ENCODE data around the gene PCGF6. TPM values are rescaled to one million over a fixed set of nuclear protein-coding genes. Genes with fewer than 3 reads are reported as not detected.

PCGF6 gene
- total RNA-seq, result 11.1 and 12.9 TPM in 2 replicates

- no peak for FAIRE-seq
- TF ChIP-seq, protein P1, sequence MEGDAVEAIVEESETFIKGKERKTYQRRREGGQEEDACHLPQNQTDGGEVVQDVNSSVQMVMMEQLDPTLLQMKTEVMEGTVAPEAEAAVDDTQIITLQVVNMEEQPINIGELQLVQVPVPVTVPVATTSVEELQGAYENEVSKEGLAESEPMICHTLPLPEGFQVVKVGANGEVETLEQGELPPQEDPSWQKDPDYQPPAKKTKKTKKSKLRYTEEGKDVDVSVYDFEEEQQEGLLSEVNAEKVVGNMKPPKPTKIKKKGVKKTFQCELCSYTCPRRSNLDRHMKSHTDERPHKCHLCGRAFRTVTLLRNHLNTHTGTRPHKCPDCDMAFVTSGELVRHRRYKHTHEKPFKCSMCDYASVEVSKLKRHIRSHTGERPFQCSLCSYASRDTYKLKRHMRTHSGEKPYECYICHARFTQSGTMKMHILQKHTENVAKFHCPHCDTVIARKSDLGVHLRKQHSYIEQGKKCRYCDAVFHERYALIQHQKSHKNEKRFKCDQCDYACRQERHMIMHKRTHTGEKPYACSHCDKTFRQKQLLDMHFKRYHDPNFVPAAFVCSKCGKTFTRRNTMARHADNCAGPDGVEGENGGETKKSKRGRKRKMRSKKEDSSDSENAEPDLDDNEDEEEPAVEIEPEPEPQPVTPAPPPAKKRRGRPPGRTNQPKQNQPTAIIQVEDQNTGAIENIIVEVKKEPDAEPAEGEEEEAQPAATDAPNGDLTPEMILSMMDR (IDR thresholded peaks at IDR 0.05; ENCODE audit: insufficient read depth, low read length, severe bottlenecking), result peak; percentile 3
- DNase-seq (ENCODE audit: low read depth), result peak; percentile 42
- Histone ChIP-seq H3K4me3 (ENCODE audit: low read depth, low read length) (peak within 1 kb of the TSS; percentile 80), H3K27me3 (ENCODE audit: control insufficient read depth, insufficient read depth, low read length) (no peaks in the 10 kb centered on the region), H3K36me3 (ENCODE audit: control insufficient read depth, insufficient read depth, low read length) (no peaks in the 10 kb centered on the region)
Observed at GRCh38 chr10:103350517-103351260, at the start of gene PCGF6. Gene PCGF6, minus strand, starts transcription at chr10:103351140. Its CDS starts 74 bp downstream, at chr10:103351066.

DNA sequence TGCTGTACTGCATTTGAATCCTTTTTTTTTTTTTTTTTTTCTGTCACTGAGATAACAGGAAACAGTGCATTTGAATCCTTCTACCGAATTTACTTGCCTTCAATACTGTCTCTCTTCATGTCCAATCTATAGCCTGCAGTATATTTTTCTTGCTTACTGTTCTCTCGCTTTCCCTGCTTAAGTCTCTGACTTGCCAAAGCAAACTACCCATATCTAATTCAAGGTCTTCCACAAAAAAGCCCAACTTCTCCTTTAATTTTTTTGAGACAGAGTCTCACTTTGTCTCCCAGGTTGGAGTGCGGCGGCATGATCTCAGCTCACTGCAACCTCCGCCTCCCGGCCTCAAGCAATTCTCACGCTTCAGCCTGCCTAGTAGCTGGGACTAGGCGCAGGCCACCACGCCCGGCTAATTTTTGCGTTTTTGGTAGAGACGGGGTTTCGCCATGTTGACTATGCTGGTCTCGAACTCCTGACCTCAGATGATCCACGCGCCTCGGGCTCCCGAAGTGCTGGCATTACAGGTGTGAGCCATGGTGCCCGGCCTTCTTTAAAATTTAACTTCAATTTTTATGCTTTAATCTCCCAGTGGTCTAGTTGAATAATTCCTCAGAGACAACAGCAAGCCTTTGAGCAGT, 46.4 kb upstream of the PCGF6 start:
- no peaks in the 10 kb centered on the region for H3K27me3 ChIP-seq (ENCODE audit: control insufficient read depth, insufficient read depth, low read length)
- peaks cover 18% of the 10 kb centered on the region for H3K36me3 ChIP-seq (ENCODE audit: control insufficient read depth, insufficient read depth, low read length)
- TF ChIP-seq, protein P1 (IDR thresholded peaks at IDR 0.05; ENCODE audit: insufficient read depth, low read length, severe bottlenecking), result no peak
- H3K4me3 ChIP-seq (ENCODE audit: low read depth, low read length), result peak overlapping the region; percentile 77
- peak; percentile 10 for DNase-seq (ENCODE audit: low read depth)
- FAIRE-seq, result no peak

DNA sequence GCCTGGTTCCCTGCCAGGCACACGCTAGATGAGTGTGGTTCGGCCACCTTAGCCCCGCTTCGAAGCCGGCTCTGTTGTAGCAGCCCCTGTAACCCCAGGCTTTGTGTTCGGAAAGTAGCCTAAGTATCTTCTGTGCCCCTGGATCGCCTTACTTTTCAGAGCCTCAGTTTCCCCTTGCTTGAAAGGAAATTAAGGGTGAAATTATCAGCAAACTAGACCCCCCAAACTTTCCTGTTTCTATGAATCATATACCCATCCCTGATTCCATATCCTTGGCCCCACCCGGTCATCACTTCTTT, 45.8 kb upstream of the PCGF6 start:
- H3K36me3 ChIP-seq (ENCODE audit: control insufficient read depth, insufficient read depth, low read length), result peaks cover 16% of the 10 kb centered on the region
- FAIRE-seq (no peak), DNase-seq (ENCODE audit: low read depth) (no peak)
- TF ChIP-seq, protein P1 (IDR thresholded peaks at IDR 0.05; ENCODE audit: insufficient read depth, low read length, severe bottlenecking), result no peak
- no peaks in the 10 kb centered on the region for H3K27me3 ChIP-seq (ENCODE audit: control insufficient read depth, insufficient read depth, low read length)
- peak overlapping the region; percentile 77 for H3K4me3 ChIP-seq (ENCODE audit: low read depth, low read length)

- no peak for FAIRE-seq
Observed at GRCh38 chr10:103396067-103396788, 45.3 kb upstream of the PCGF6 start, which contains the start of the genes ATP5MK and PDCD11. Gene ATP5MK, minus strand, starts transcription at chr10:103396475. Its CDS starts 4,018 bp downstream, at chr10:103392457. Gene PDCD11, plus strand, starts transcription at chr10:103396626. Its CDS starts 1,801 bp downstream, at chr10:103398427.

DNA sequence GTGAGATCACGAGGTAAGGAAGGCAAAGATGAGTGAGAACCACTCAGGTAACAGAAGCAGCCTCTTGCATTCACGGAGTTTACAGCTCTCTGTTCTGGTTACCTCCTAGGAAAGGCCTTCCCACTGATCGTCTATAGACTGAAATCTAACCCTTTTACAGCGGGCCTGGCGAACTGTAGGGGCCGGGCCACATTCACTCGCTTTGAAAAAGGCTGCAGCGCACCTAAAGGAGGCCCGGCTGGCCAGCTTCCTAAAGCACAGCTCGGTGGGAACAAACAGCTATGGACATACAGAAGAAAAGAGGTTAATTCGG, 44.8 kb upstream of the PCGF6 start:
- Histone ChIP-seq H3K4me3 (ENCODE audit: low read depth, low read length) (peak overlapping the region; percentile 77), H3K36me3 (ENCODE audit: control insufficient read depth, insufficient read depth, low read length) (peaks cover 15% of the 10 kb centered on the region), H3K27me3 (ENCODE audit: control insufficient read depth, insufficient read depth, low read length) (no peaks in the 10 kb centered on the region)
- peak; percentile 3 for DNase-seq (ENCODE audit: low read depth)
- TF ChIP-seq, protein P1 (IDR thresholded peaks at IDR 0.05; ENCODE audit: insufficient read depth, low read length, severe bottlenecking), result no peak
- no peak for FAIRE-seq

More at GRCh38 chr10:103396067-103396788, 45.3 kb upstream of the PCGF6 start, which contains the start of the genes ATP5MK and PDCD11:
- H3K4me3 ChIP-seq (ENCODE audit: low read depth, low read length), result peak within 1 kb of the TSS; percentile 77
- no peaks in the 10 kb centered on the region for H3K27me3 ChIP-seq (ENCODE audit: control insufficient read depth, insufficient read depth, low read length)
- DNase-seq (ENCODE audit: low read depth), result peak; percentile 97
- TF ChIP-seq, protein P1 (IDR thresholded peaks at IDR 0.05; ENCODE audit: insufficient read depth, low read length, severe bottlenecking), result peak; percentile 49
- peaks cover 17% of the 10 kb centered on the region for H3K36me3 ChIP-seq (ENCODE audit: control insufficient read depth, insufficient read depth, low read length)
